Neural cell (in vitro differentiated cells): ENCODE measurements around the gene EPAS1. TPM values are rescaled to one million over a fixed set of nuclear protein-coding genes. Genes with fewer than 3 reads are reported as not detected.

Experiments
- H2AFZ ChIP-seq: fragments of 200-600, 300-800 bp; sonication (generic), shearing (Covaris generic); 2 replicates; pipeline ENCODE4 v1.6.0; 2014; ENCODE audit warnings: low read depth, mild to moderate bottlenecking, antibody characterized with exemption, low read length, moderate library complexity
- H3F3A ChIP-seq: fragments of 200-600 bp; shearing (Covaris generic); 2 replicates; pipeline ENCODE4 v1.6.1; 2016; ENCODE audit warnings: mild to moderate bottlenecking, moderate library complexity, mixed read lengths, antibody characterized with exemption, low read length; ENCODE audit not compliant: insufficient read depth, poor library complexity, severe bottlenecking
- H3K27ac ChIP-seq: fragments of 200-600, 300-800 bp; sonication (generic), shearing (Covaris generic); 2 replicates; pipeline ENCODE4 v1.5.1; 2014; ENCODE audit warnings: mild to moderate bottlenecking, low read length, moderate library complexity
- H3K27me3 ChIP-seq: fragments of 300-800, 200-600 bp; sonication (generic), shearing (Covaris generic); 2 replicates; pipeline ENCODE4 v1.6.0; 2014; ENCODE audit warnings: mild to moderate bottlenecking, low read depth, low read length, moderate library complexity; ENCODE audit not compliant: insufficient read depth
- H3K36me3 ChIP-seq: fragments of 300-800, 200-600 bp; sonication (generic), shearing (Covaris generic); 2 replicates; pipeline ENCODE4 v1.5.1; 2014; ENCODE audit warnings: mild to moderate bottlenecking, antibody characterized with exemption, low read length, moderate library complexity; ENCODE audit not compliant: insufficient read depth
- H3K4me2 ChIP-seq: fragments of 300-800, 200-600 bp; sonication (generic), shearing (Covaris generic); 2 replicates; pipeline ENCODE4 v1.6.0; 2014; ENCODE audit warnings: mild to moderate bottlenecking, low read length
- H3K4me3 ChIP-seq: fragments of 300-800, 200-600 bp; sonication (generic), shearing (Covaris generic); 2 replicates; pipeline ENCODE4 v1.5.1; 2014; ENCODE audit warnings: mild to moderate bottlenecking, low read length, moderate library complexity
- H3K79me2 ChIP-seq: fragments of 200-600 bp; shearing (Covaris generic); replicated peaks from 2 replicates; pipeline ENCODE4 v1.6.0; 2014; ENCODE audit warnings: mild to moderate bottlenecking, low read length, moderate library complexity; ENCODE audit not compliant: insufficient read depth
- H3K9ac ChIP-seq: fragments of 300-800, 200-600 bp; sonication (generic), shearing (Covaris generic); 2 replicates; pipeline ENCODE4 v1.6.1; 2016; ENCODE audit warnings: mild to moderate bottlenecking, low read length, mixed read lengths
- H3K9me2 ChIP-seq: fragments of 200-600 bp; shearing (Covaris generic); 2 replicates; pipeline ENCODE4 v1.6.1; 2016; ENCODE audit warnings: mild to moderate bottlenecking, low read length, mixed read lengths; ENCODE audit not compliant: insufficient read depth
- H3K9me3 ChIP-seq: fragments of 200-600, 300-800 bp; sonication (generic), shearing (Covaris generic); 2 replicates; pipeline ENCODE4 v1.6.1; 2016; ENCODE audit warnings: mild to moderate bottlenecking, mixed run types, low read length, moderate library complexity, mixed read lengths
- H4K20me1 ChIP-seq: fragments of 200-600 bp; shearing (Covaris generic); 2 replicates; pipeline ENCODE4 v1.6.1; 2016; ENCODE audit warnings: mild to moderate bottlenecking, mixed run types; ENCODE audit not compliant: insufficient read depth
- CTCF ChIP-seq: fragments of 450-650 bp; IDR thresholded peaks from 2 replicates; pipeline ENCODE4 v1.5.1; 2014; ENCODE audit warnings: antibody characterized with exemption, mild to moderate bottlenecking, moderate library complexity; ENCODE audit not compliant: poor library complexity, severe bottlenecking
- EP300 ChIP-seq: fragments of 450-650 bp; conservative IDR thresholded peaks from 2 replicates; pipeline ENCODE4 v1.6.1; 2014; ENCODE audit warnings: antibody characterized with exemption, mild to moderate bottlenecking, moderate library complexity; ENCODE audit not compliant: poor library complexity, severe bottlenecking
- EZH2 ChIP-seq: fragments of 200-600, 300-800 bp; shearing (Covaris generic), sonication (generic); IDR thresholded peaks from 2 replicates; pipeline ENCODE4 v1.6.1; 2014; ENCODE audit warnings: antibody characterized with exemption, low read length, borderline replicate concordance, mild to moderate bottlenecking; ENCODE audit not compliant: insufficient read depth, poor library complexity, severe bottlenecking
- MXI1 ChIP-seq: fragments of 450-650 bp; conservative IDR thresholded peaks from 2 replicates; pipeline ENCODE4 v1.6.1; 2014; ENCODE audit warnings: antibody characterized with exemption, mild to moderate bottlenecking; ENCODE audit not compliant: poor library complexity, severe bottlenecking
- POLR2AphosphoS5 ChIP-seq: IDR thresholded peaks from 2 replicates; pipeline ENCODE4 v1.6.1; 2012
- RAD21 ChIP-seq: fragments of 450-650 bp; conservative IDR thresholded peaks from 2 replicates; pipeline ENCODE4 v1.6.1; 2014; ENCODE audit warnings: antibody characterized with exemption, mild to moderate bottlenecking, moderate library complexity
- REST ChIP-seq: IDR thresholded peaks from 2 replicates; pipeline ENCODE4 v1.6.1; 2012; ENCODE audit warnings: borderline replicate concordance
- SMC3 ChIP-seq: fragments of 450-650 bp; conservative IDR thresholded peaks from 2 replicates; pipeline ENCODE4 v1.6.1; 2014; ENCODE audit warnings: antibody characterized with exemption, mild to moderate bottlenecking, moderate library complexity; ENCODE audit not compliant: poor library complexity
- TAF1 ChIP-seq: IDR thresholded peaks from 2 replicates; pipeline ENCODE4 v1.6.1; 2012; ENCODE audit warnings: low read depth
- polyA plus RNA-seq: library from polyadenylated mRNA; depleted of rRNA; stranded (reverse); fragments of >200 nt; gene quantifications from 2 replicates; pipeline ENCODE4 v1.2.3, GENCODE V29; 2014

The EPAS1 gene
- polyA plus RNA-seq, 1 donor from 2014 or later: not detected

GRCh38 chr2:46338674-46339073 lies 41.5 kb downstream of the EPAS1 start:
- no peak for TF ChIP-seq REST
- TF ChIP-seq EZH2: no peak
- TF ChIP-seq SMC3: no peak
- TF ChIP-seq CTCF: no peak
- TF ChIP-seq RAD21: no peak
- TF ChIP-seq EP300: no peak
- no peak for TF ChIP-seq TAF1
- TF ChIP-seq MXI1: no peak
- no peak for TF ChIP-seq POLR2AphosphoS5
- H3K9me2 ChIP-seq: no peaks in the 10 kb centered on the region
- H2AFZ ChIP-seq: no peak overlapping the region
- no peak overlapping the region for H3K9ac ChIP-seq
- no peaks in the 10 kb centered on the region for H3K9me3 ChIP-seq
- no peak overlapping the region for H3K4me2 ChIP-seq
- no peaks in the 10 kb centered on the region for H3K27me3 ChIP-seq
- no peak overlapping the region for H3K4me3 ChIP-seq
- H4K20me1 ChIP-seq: no peaks in the 10 kb centered on the region
- H3K79me2 ChIP-seq: no peaks in the 10 kb centered on the region
- H3K36me3 ChIP-seq: no peaks in the 10 kb centered on the region
- no peaks in the 10 kb centered on the region for H3F3A ChIP-seq
- H3K27ac ChIP-seq: no peak overlapping the region

GRCh38 chr2:46339200-46339599 lies 42.0 kb downstream of the EPAS1 start:
- TF ChIP-seq EP300: no peak
- no peak for TF ChIP-seq EZH2
- TF ChIP-seq TAF1: no peak
- TF ChIP-seq REST: no peak
- TF ChIP-seq RAD21: no peak
- TF ChIP-seq POLR2AphosphoS5: no peak
- no peak for TF ChIP-seq SMC3
- TF ChIP-seq CTCF: no peak
- no peak for TF ChIP-seq MXI1

More at GRCh38 chr2:46339200-46339599, 42.0 kb downstream of the EPAS1 start:
- Histone ChIP-seq H3K27me3 (no peaks in the 10 kb centered on the region), H3K36me3 (no peaks in the 10 kb centered on the region), H4K20me1 (no peaks in the 10 kb centered on the region), H3K4me3 (no peak overlapping the region), H3K9me2 (no peaks in the 10 kb centered on the region), H3K79me2 (no peaks in the 10 kb centered on the region), H3K27ac (no peak overlapping the region), H3F3A (no peaks in the 10 kb centered on the region), H3K4me2 (no peak overlapping the region), H3K9ac (no peak overlapping the region), H3K9me3 (no peaks in the 10 kb centered on the region), H2AFZ (no peak overlapping the region)
